ENCODE measurements around the gene TSGA10IP. TPM values are rescaled to one million over a fixed set of nuclear protein-coding genes. Genes with fewer than 3 reads are reported as not detected.
A peak's percentile ranks its signal among the peaks of the same experiment; 100 is the strongest.
"Not testable (repeated sequence)": the region's sequence is repeated elsewhere in the genome, so short reads cannot be mapped to it uniquely, and the experiment has no call there.

Gene TSGA10IP
- total and polyA plus RNA-seq, 5 donors from 2014 or later, result not detected

- H3K4me1 ChIP-seq (ENCODE audit: control insufficient read depth, insufficient read depth, low read length, poor library complexity, severe bottlenecking), result no peaks in the 10 kb centered on the region
- H3K36me3 ChIP-seq (ENCODE audit: control insufficient read depth, insufficient read depth, low read length), result no peaks in the 10 kb centered on the region
- ATAC-seq (ENCODE audit: low read depth in 2 of 2) (no peak), DNase-seq (no peak)
- H3K27ac ChIP-seq (ENCODE audit: insufficient read depth, low read length, poor library complexity, severe bottlenecking), result no peak overlapping the region
- no peaks in the 10 kb centered on the region for H3K9me3 Mint-ChIP-seq
- H3K9me3 ChIP-seq (ENCODE audit: control insufficient read depth in 2 of 2, low read length in 2 of 2), result no peaks in the 10 kb centered on the region
- H3K4me3 ChIP-seq (ENCODE audit: low read depth, low read length), result no peak overlapping the region
- no peaks in the 10 kb centered on the region for H3K4me1 Mint-ChIP-seq
- peak overlapping the region in 1 of 3 donors; percentile 9 for H3K27ac Mint-ChIP-seq
- no peak overlapping the region for H3K4me3 Mint-ChIP-seq
- H3K36me3 Mint-ChIP-seq, result no peaks in the 10 kb centered on the region
- no peaks in the 10 kb centered on the region for H3K27me3 Mint-ChIP-seq
- peaks cover 2% of the 10 kb centered on the region for H3K27me3 ChIP-seq (ENCODE audit: control insufficient read depth, insufficient read depth, low read length)
These were observed 2.7 kb upstream of the TSGA10IP start for GRCh38 chr11:65942531-65942930.

GRCh38 chr11:65944191-65944590, 1.1 kb upstream of the TSGA10IP start:
- H3K4me3 Mint-ChIP-seq, result no peak overlapping the region

DNA sequence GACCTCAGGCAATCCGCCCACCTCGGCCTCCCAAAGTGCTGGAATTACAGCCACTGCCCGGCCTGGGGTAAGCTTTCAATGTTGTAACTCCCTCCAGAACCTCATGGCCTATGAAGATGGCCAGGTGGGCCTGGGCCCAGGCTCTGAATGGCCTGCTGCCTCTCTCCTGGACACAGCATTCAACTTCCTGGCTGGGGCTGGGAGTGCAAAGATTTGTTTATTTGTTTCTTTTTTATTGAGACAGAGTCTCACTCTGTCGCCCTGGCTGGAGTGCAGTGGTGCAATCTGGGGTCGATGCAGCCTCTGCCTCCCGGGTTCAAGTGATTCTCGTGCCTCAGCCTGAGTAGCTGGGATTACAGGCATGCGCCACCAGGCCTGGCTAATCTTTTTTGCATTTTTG, 513 bp upstream of the TSGA10IP start:
- Histone ChIP-seq H3K36me3 (ENCODE audit: control insufficient read depth, insufficient read depth, low read length) (no peaks in the 10 kb centered on the region), H3K9me3 (ENCODE audit: control insufficient read depth in 2 of 2, low read length in 2 of 2) (no peaks in the 10 kb centered on the region), H3K4me3 (ENCODE audit: low read depth, low read length) (no peak overlapping the region), H3K4me1 (ENCODE audit: control insufficient read depth, insufficient read depth, low read length, poor library complexity, severe bottlenecking) (no peaks in the 10 kb centered on the region), H3K27me3 (ENCODE audit: control insufficient read depth, insufficient read depth, low read length) (no peaks in the 10 kb centered on the region), H3K27ac (ENCODE audit: insufficient read depth, low read length, poor library complexity, severe bottlenecking) (no peak overlapping the region)
- Mint-ChIP-seq H3K36me3 (no peaks in the 10 kb centered on the region), H3K9me3 (no peaks in the 10 kb centered on the region), H3K27me3 (peaks cover 5% of the 10 kb centered on the region), H3K4me3 (no peak overlapping the region), H3K4me1 (peaks cover 0 to 3% (median 0%) of the 10 kb centered on the region in 4 donors), H3K27ac (no peak overlapping the region)
- DNase-seq (no peak), ATAC-seq (ENCODE audit: low read depth in 2 of 2) (no peak)

More at GRCh38 chr11:65944191-65944590, 1.1 kb upstream of the TSGA10IP start:
- no peaks in the 10 kb centered on the region for H3K9me3 Mint-ChIP-seq
- Histone ChIP-seq H3K27me3 (ENCODE audit: control insufficient read depth, insufficient read depth, low read length) (no peaks in the 10 kb centered on the region), H3K4me1 (ENCODE audit: control insufficient read depth, insufficient read depth, low read length, poor library complexity, severe bottlenecking) (no peaks in the 10 kb centered on the region), H3K9me3 (ENCODE audit: control insufficient read depth in 2 of 2, low read length in 2 of 2) (no peaks in the 10 kb centered on the region), H3K27ac (ENCODE audit: insufficient read depth, low read length, poor library complexity, severe bottlenecking) (no peak overlapping the region), H3K36me3 (ENCODE audit: control insufficient read depth, insufficient read depth, low read length) (no peaks in the 10 kb centered on the region), H3K4me3 (ENCODE audit: low read depth, low read length) (no peak overlapping the region)
- H3K36me3 Mint-ChIP-seq, result no peaks in the 10 kb centered on the region
- H3K4me1 Mint-ChIP-seq, result peaks cover 0 to 3% (median 0%) of the 10 kb centered on the region in 4 donors
- no peak for ATAC-seq (ENCODE audit: low read depth in 2 of 2)
- H3K27ac Mint-ChIP-seq, result no peak overlapping the region
- DNase-seq, result no peak
- H3K27me3 Mint-ChIP-seq, result peaks cover 4% of the 10 kb centered on the region

GRCh38 chr11:65945941-65946558, 770 bp downstream of the TSGA10IP start:
- ATAC-seq (ENCODE audit: low read depth in 2 of 2), result no peak
- H3K9me3 ChIP-seq (ENCODE audit: control insufficient read depth in 2 of 2, low read length in 2 of 2), result no peaks in the 10 kb centered on the region
- Mint-ChIP-seq H3K27ac (no peak overlapping the region), H3K4me3 (no peak overlapping the region), H3K36me3 (no peaks in the 10 kb centered on the region), H3K9me3 (no peaks in the 10 kb centered on the region), H3K4me1 (peaks cover 0 to 3% (median 0%) of the 10 kb centered on the region in 4 donors), H3K27me3 (peaks cover 5% of the 10 kb centered on the region)
- H3K27me3 ChIP-seq (ENCODE audit: control insufficient read depth, insufficient read depth, low read length), result no peaks in the 10 kb centered on the region
- no peak for DNase-seq
- H3K4me1 ChIP-seq (ENCODE audit: control insufficient read depth, insufficient read depth, low read length, poor library complexity, severe bottlenecking), result no peaks in the 10 kb centered on the region
- no peaks in the 10 kb centered on the region for H3K36me3 ChIP-seq (ENCODE audit: control insufficient read depth, insufficient read depth, low read length)
- no peak overlapping the region for H3K4me3 ChIP-seq (ENCODE audit: low read depth, low read length)
- H3K27ac ChIP-seq (ENCODE audit: insufficient read depth, low read length, poor library complexity, severe bottlenecking), result no peak overlapping the region

GRCh38 chr11:65946655-65947054, 1.4 kb downstream of the TSGA10IP start:
- no peak overlapping the region for H3K27ac Mint-ChIP-seq
- Histone ChIP-seq H3K4me3 (ENCODE audit: low read depth, low read length) (no peak overlapping the region), H3K4me1 (ENCODE audit: control insufficient read depth, insufficient read depth, low read length, poor library complexity, severe bottlenecking) (no peaks in the 10 kb centered on the region), H3K27ac (ENCODE audit: insufficient read depth, low read length, poor library complexity, severe bottlenecking) (no peak overlapping the region), H3K27me3 (ENCODE audit: control insufficient read depth, insufficient read depth, low read length) (no peaks in the 10 kb centered on the region), H3K9me3 (ENCODE audit: control insufficient read depth in 2 of 2, low read length in 2 of 2) (no peaks in the 10 kb centered on the region), H3K36me3 (ENCODE audit: control insufficient read depth, insufficient read depth, low read length) (no peaks in the 10 kb centered on the region)
- ATAC-seq (ENCODE audit: low read depth in 2 of 2), result no peak
- H3K4me3 Mint-ChIP-seq, result no peak overlapping the region
- no peak for DNase-seq
- peaks cover 0 to 3% (median 0%) of the 10 kb centered on the region in 4 donors for H3K4me1 Mint-ChIP-seq
- no peaks in the 10 kb centered on the region for H3K9me3 Mint-ChIP-seq
- no peaks in the 10 kb centered on the region for H3K36me3 Mint-ChIP-seq
- H3K27me3 Mint-ChIP-seq, result peaks cover 5% of the 10 kb centered on the region

DNA sequence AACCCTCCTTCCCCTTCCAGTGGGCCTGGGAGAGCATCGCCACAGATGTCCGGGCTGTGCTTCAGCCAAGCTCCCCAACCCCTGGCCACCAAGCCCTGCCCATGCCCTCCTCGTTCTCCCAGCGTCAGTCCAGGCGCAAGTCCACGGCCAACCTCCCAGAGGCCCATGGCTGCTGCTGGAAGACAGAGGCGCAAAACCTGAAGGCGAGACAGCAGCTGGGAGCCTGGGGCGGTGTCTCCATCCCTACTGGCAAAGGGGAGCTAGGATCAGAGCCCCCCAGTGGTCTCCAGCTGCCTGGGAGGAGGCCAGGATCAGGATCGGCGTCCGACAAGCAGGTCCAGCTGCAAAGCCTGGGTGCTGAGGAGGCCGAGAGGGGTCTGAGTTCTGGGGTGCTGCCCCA, 1.9 kb downstream of the TSGA10IP start:
- no peaks in the 10 kb centered on the region for H3K4me1 ChIP-seq (ENCODE audit: control insufficient read depth, insufficient read depth, low read length, poor library complexity, severe bottlenecking)
- Mint-ChIP-seq H3K4me1 (peaks cover 0 to 3% (median 0%) of the 10 kb centered on the region in 4 donors), H3K9me3 (no peaks in the 10 kb centered on the region), H3K36me3 (no peaks in the 10 kb centered on the region), H3K27ac (no peak overlapping the region), H3K4me3 (no peak overlapping the region), H3K27me3 (peaks cover 5% of the 10 kb centered on the region)
- no peak overlapping the region for H3K27ac ChIP-seq (ENCODE audit: insufficient read depth, low read length, poor library complexity, severe bottlenecking)
- H3K36me3 ChIP-seq (ENCODE audit: control insufficient read depth, insufficient read depth, low read length), result no peaks in the 10 kb centered on the region
- no peaks in the 10 kb centered on the region for H3K27me3 ChIP-seq (ENCODE audit: control insufficient read depth, insufficient read depth, low read length)
- no peak for ATAC-seq (ENCODE audit: low read depth in 2 of 2)
- H3K9me3 ChIP-seq (ENCODE audit: control insufficient read depth in 2 of 2, low read length in 2 of 2), result no peaks in the 10 kb centered on the region
- DNase-seq, result no peak
- H3K4me3 ChIP-seq (ENCODE audit: low read depth, low read length), result no peak overlapping the region

DNA sequence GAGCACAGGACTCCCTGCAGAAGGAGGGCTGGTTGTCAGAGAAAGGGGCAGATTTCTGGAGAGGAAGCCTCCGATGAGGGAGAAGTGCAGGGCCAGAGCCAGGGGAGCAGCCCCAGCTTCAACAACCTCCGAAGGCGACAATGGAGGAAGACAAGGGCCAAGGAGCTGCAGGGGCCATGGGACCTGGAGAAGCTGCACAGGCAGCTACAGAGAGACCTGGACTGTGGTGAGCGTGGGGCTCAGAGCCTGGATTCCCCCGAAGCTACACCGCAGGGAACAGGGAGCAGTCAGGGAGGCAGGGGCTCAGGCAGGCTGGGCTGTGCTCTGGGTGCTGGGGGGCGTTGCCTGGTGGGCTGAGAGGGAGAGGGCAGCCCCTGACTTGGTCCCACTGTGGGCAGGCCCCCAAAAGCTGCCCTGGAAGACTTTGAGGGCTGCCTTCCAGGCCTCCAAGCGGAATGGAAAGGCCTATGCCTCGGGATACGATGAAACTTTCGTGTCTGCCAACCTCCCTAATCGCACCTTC, 2.4 kb downstream of the TSGA10IP start:
- H3K4me1 ChIP-seq (ENCODE audit: control insufficient read depth, insufficient read depth, low read length, poor library complexity, severe bottlenecking), result no peaks in the 10 kb centered on the region
- ATAC-seq (ENCODE audit: low read depth in 2 of 2) (no peak), DNase-seq (no peak)
- no peak overlapping the region for H3K4me3 ChIP-seq (ENCODE audit: low read depth, low read length)
- H3K36me3 ChIP-seq (ENCODE audit: control insufficient read depth, insufficient read depth, low read length), result no peaks in the 10 kb centered on the region
- Mint-ChIP-seq H3K9me3 (no peaks in the 10 kb centered on the region), H3K4me3 (no peak overlapping the region), H3K36me3 (no peaks in the 10 kb centered on the region), H3K27ac (no peak overlapping the region), H3K27me3 (peaks cover 5% of the 10 kb centered on the region), H3K4me1 (peaks cover 0 to 3% (median 0%) of the 10 kb centered on the region in 4 donors)
- no peaks in the 10 kb centered on the region for H3K27me3 ChIP-seq (ENCODE audit: control insufficient read depth, insufficient read depth, low read length)
- H3K9me3 ChIP-seq (ENCODE audit: control insufficient read depth in 2 of 2, low read length in 2 of 2), result no peaks in the 10 kb centered on the region
- no peak overlapping the region for H3K27ac ChIP-seq (ENCODE audit: insufficient read depth, low read length, poor library complexity, severe bottlenecking)

DNA sequence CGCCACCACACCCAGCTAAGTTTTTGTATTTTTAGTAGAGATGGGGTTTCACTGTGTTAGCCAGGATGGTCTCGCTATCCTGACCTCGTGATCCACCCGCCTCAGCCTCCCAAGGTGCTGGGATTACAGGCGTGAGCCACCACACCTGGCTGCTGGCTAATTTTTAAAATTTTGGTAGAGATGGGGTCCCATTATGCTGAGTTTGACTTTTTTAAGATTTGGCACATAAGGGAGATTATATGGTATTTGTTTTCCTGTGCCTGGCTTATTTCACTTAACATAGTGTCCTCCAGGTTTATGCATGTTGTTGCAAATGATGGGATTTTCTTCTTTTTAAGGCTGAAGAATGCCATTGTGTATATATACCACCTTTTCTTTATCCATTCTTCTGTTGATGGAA, 5.4 kb downstream of the TSGA10IP start:
- H3K4me3 ChIP-seq (ENCODE audit: low read depth, low read length); H3K4me1 ChIP-seq (ENCODE audit: control insufficient read depth, insufficient read depth, low read length, poor library complexity, severe bottlenecking); H3K36me3 Mint-ChIP-seq; H3K27ac Mint-ChIP-seq; H3K9me3 ChIP-seq (ENCODE audit: control insufficient read depth in 2 of 2, low read length in 2 of 2); DNase-seq; H3K4me3 Mint-ChIP-seq; H3K36me3 ChIP-seq (ENCODE audit: control insufficient read depth, insufficient read depth, low read length); H3K9me3 Mint-ChIP-seq; H3K27me3 Mint-ChIP-seq; ATAC-seq (ENCODE audit: low read depth in 2 of 2); H3K27ac ChIP-seq (ENCODE audit: insufficient read depth, low read length, poor library complexity, severe bottlenecking); H3K4me1 Mint-ChIP-seq; H3K27me3 ChIP-seq (ENCODE audit: control insufficient read depth, insufficient read depth, low read length): not testable (repeated sequence)

Measured in CD4-positive, CD25-positive, alpha-beta regulatory T cell (primary cell).